Measurements from ENCODE around the gene AHNAK. TPM values are rescaled to one million over a fixed set of nuclear protein-coding genes. Genes with fewer than 3 reads are reported as not detected.

Gene AHNAK
- total and polyA plus RNA-seq, 2 of the 8 experiments (the other 6 are each of a cell fraction or from before 2014, with no cell fraction given) = 2.0 to 5.8 TPM

- no peak for TF ChIP-seq CHD7 (IDR thresholded peaks at IDR 0.05; ENCODE audit: insufficient replicate concordance, low read length)
- no peak for TF ChIP-seq FOSL1 (IDR thresholded peaks at IDR 0.05; ENCODE audit: insufficient read depth, low read depth, low read length)
- no peak for TF ChIP-seq SRF (IDR thresholded peaks at IDR 0.05; ENCODE audit: low read depth, low read length)
- no peak for TF ChIP-seq ASH2L (IDR thresholded peaks at IDR 0.05; ENCODE audit: low read length)
- TF ChIP-seq CHD2 (IDR thresholded peaks at IDR 0.05; ENCODE audit: low read length) = no peak
- no peak for TF ChIP-seq ATF3 (IDR thresholded peaks at IDR 0.05; ENCODE audit: insufficient read depth, low read depth, low read length)
- TF ChIP-seq BCL11A (IDR thresholded peaks at IDR 0.05; ENCODE audit: low read depth in 2 of 2, low read length in 2 of 2) = no peak
- no peak for TF ChIP-seq RFX5 (IDR thresholded peaks at IDR 0.05; ENCODE audit: borderline replicate concordance, low read depth, low read length)
- no peak for TF ChIP-seq TAF1 (IDR thresholded peaks at IDR 0.05; ENCODE audit: low read depth, low read length)
Observed at GRCh38 chr11:62461740-62462507, 84.7 kb downstream of the AHNAK start (continued).
